Upper lobe of left lung (tissue), 4 donors: ENCODE data around the gene STMP1.

Experiments used
- CTCF ChIP-seq, 6 experiments: fragments of 450-650 bp in 4 of 6; fragments of 200-600 bp in 2 of 6; sonication (generic) in 2 of 6; IDR thresholded peaks; one replicate each; pipeline ENCODE4 v1.5.1; 2016 to 2019; ENCODE audit warnings: antibody characterized with exemption in 6 of 6
- POLR2A ChIP-seq, 4 donors: fragments of 450-650 bp; IDR thresholded peaks; one replicate each; pipeline ENCODE4 v1.5.1; 2016 to 2017; ENCODE audit warnings: antibody characterized with exemption in 4 of 4, mild to moderate bottlenecking in 2 of 4

- TF ChIP-seq POLR2A (IDR thresholded peaks at IDR 0.05): no peak
- TF ChIP-seq CTCF (IDR thresholded peaks at IDR 0.05): no peak
Observed at GRCh38 chr7:135665042-135665441, 2.7 kb downstream of the STMP1 start.
